GM18511 (cell line): ENCODE data around the gene TTLL6.
"Not testable (repeated sequence)": the region's sequence is repeated elsewhere in the genome, so short reads cannot be mapped to it uniquely, and the experiment has no call there.

ENCODE experiments used
- ATAC-seq: cut with Tn5 transposase; IDR thresholded peaks from one replicate; pipeline ENCODE4 v1.9.1; 2021; ENCODE audit warnings: mild to moderate bottlenecking, moderate library complexity; ENCODE audit not compliant: unreplicated experiment

Gene TTLL6

GRCh38 chr17:48816774-48817590 lies at the start of gene TTLL6:
TTLL6 (minus strand) TSS chr17:48817229; CDS start chr17:48817072, 157 bp downstream.
- ATAC-seq, result peak; percentile 67

- ATAC-seq, result no peak
Measured at GRCh38 chr17:48860456-48860855, 43.4 kb upstream of the TTLL6 start.

- no peak for ATAC-seq
Measured at GRCh38 chr17:48860034-48860433, 43.0 kb upstream of the TTLL6 start.

GRCh38 chr17:48856122-48856821 lies 39.2 kb upstream of the TTLL6 start:
- no peak for ATAC-seq

- ATAC-seq, result no peak
Measured at GRCh38 chr17:48854774-48855476, 37.9 kb upstream of the TTLL6 start.

- ATAC-seq, result no peak
Measured at GRCh38 chr17:48850792-48851323, 33.8 kb upstream of the TTLL6 start.

- ATAC-seq, result no peak
Measured at GRCh38 chr17:48843187-48843900, 26.3 kb upstream of the TTLL6 start.

GRCh38 chr17:48842746-48843145 lies 25.7 kb upstream of the TTLL6 start:
- no peak for ATAC-seq

- peak; percentile 91 for ATAC-seq
Measured at GRCh38 chr17:48841395-48841831, 24.4 kb upstream of the TTLL6 start.

GRCh38 chr17:48840441-48840840 lies 23.4 kb upstream of the TTLL6 start:
- ATAC-seq, result no peak

GRCh38 chr17:48837458-48837857 lies 20.4 kb upstream of the TTLL6 start:
- ATAC-seq, result not testable (repeated sequence)

GRCh38 chr17:48835971-48836370 lies 18.9 kb upstream of the TTLL6 start:
- ATAC-seq, result no peak

- ATAC-seq, result no peak
Measured at GRCh38 chr17:48834973-48835372, 17.9 kb upstream of the TTLL6 start.

- ATAC-seq, result no peak
Measured at GRCh38 chr17:48831549-48831883, 14.5 kb upstream of the TTLL6 start.

- peak; percentile 88 for ATAC-seq
Measured at GRCh38 chr17:48830840-48831548, 14.0 kb upstream of the TTLL6 start, which contains the start of gene CALCOCO2. CALCOCO2 (plus strand) TSS chr17:48831035; CDS start chr17:48841708, 10,673 bp downstream.

GRCh38 chr17:48825446-48826381 lies 8.7 kb upstream of the TTLL6 start:
- ATAC-seq, result no peak

- ATAC-seq, result not testable (repeated sequence)
Measured at GRCh38 chr17:48820936-48821335, 3.9 kb upstream of the TTLL6 start.

GRCh38 chr17:48819466-48819865 lies 2.4 kb upstream of the TTLL6 start:
- no peak for ATAC-seq

GRCh38 chr17:48818361-48818841 lies 1.4 kb upstream of the TTLL6 start:
- ATAC-seq, result no peak
